ENCODE data around the gene RNF114. TPM values are rescaled to one million over a fixed set of nuclear protein-coding genes. Genes with fewer than 3 reads are reported as not detected.
"Not testable (repeated sequence)": the region's sequence is repeated elsewhere in the genome, so short reads cannot be mapped to it uniquely, and the experiment has no call there.

RNF114 gene
- polyA plus RNA-seq, 1 donor (not counting 4 experiments of a cell fraction or from before 2014, with no cell fraction given): 58.4 TPM

- no peak for DNase-seq (ENCODE audit: low read depth, low spot score)
- Histone ChIP-seq H3K27ac (ENCODE audit: control insufficient read depth, insufficient read depth, low read length) (no peak overlapping the region), H3K4me1 (ENCODE audit: control insufficient read depth, extremely low read depth, insufficient read depth, low read length) (no peaks in the 10 kb centered on the region), H3K9me3 (ENCODE audit: control insufficient read depth, low read depth, low read length) (no peaks in the 10 kb centered on the region), H3K9ac (ENCODE audit: control insufficient read depth, extremely low read depth, insufficient read depth, low read length) (no peak overlapping the region), H3K27me3 (ENCODE audit: control insufficient read depth, extremely low read depth, insufficient read depth, low read length) (no peaks in the 10 kb centered on the region), H3K36me3 (ENCODE audit: control insufficient read depth in 2 of 2, extremely low read depth in 1 of 2, insufficient read depth in 2 of 2, low read length in 2 of 2) (peaks cover 3 to 6% of the 10 kb centered on the region in 2 experiments), H3K9me1 (ENCODE audit: control insufficient read depth, extremely low read depth, insufficient read depth, low read length) (no peaks in the 10 kb centered on the region), H3K4me3 (ENCODE audit: control insufficient read depth in 2 of 3, extremely low read depth in 1 of 3, insufficient read depth in 2 of 3, low read depth in 1 of 3, low read length in 3 of 3) (no peak overlapping the region), H2AFZ (ENCODE audit: control insufficient read depth, low read length) (no peak overlapping the region), H3K79me2 (ENCODE audit: control insufficient read depth, insufficient read depth, low read length) (no peaks in the 10 kb centered on the region), H3K4me2 (ENCODE audit: control insufficient read depth, extremely low read depth, insufficient read depth, low read depth, low read length) (no peak overlapping the region), H4K20me1 (ENCODE audit: control insufficient read depth, extremely low read depth, insufficient read depth, low read length) (no peaks in the 10 kb centered on the region)
- FAIRE-seq: no peak
- TF ChIP-seq EZH2 (IDR thresholded peaks at IDR 0.05; ENCODE audit: low read length) (no peak), CTCF (optimal IDR thresholded peaks at IDR 0.05 in 1 of 3, IDR thresholded peaks at IDR 0.05 in 1 of 3, conservative IDR thresholded peaks at IDR 0.05 in 1 of 3; ENCODE audit: extremely low read depth in 1 of 3, insufficient read depth in 2 of 3, low read length in 3 of 3) (no peak)
- dilution Hi-C loops (cut with MboI; ENCODE audit: extremely low pct_ligation_motif_present, low sequenced_read_pairs): no loop called here
These were observed 42.7 kb upstream of the RNF114 start for GRCh38 chr20:49893242-49894072.

- DNase-seq (ENCODE audit: low read depth, low spot score) (no peak), FAIRE-seq (no peak)
- no peak overlapping the region for H3K4me3 ChIP-seq (ENCODE audit: control insufficient read depth in 2 of 3, extremely low read depth in 1 of 3, insufficient read depth in 2 of 3, low read depth in 1 of 3, low read length in 3 of 3)
- H3K27ac ChIP-seq (ENCODE audit: control insufficient read depth, insufficient read depth, low read length): no peak overlapping the region
- no peaks in the 10 kb centered on the region for H3K27me3 ChIP-seq (ENCODE audit: control insufficient read depth, extremely low read depth, insufficient read depth, low read length)
- dilution Hi-C loops (cut with MboI; ENCODE audit: extremely low pct_ligation_motif_present, low sequenced_read_pairs): no loop called here
- peaks cover under 1 to 6% of the 10 kb centered on the region in 2 experiments for H3K36me3 ChIP-seq (ENCODE audit: control insufficient read depth in 2 of 2, extremely low read depth in 1 of 2, insufficient read depth in 2 of 2, low read length in 2 of 2)
- no peaks in the 10 kb centered on the region for H3K79me2 ChIP-seq (ENCODE audit: control insufficient read depth, insufficient read depth, low read length)
- H4K20me1 ChIP-seq (ENCODE audit: control insufficient read depth, extremely low read depth, insufficient read depth, low read length): no peaks in the 10 kb centered on the region
- H3K9ac ChIP-seq (ENCODE audit: control insufficient read depth, extremely low read depth, insufficient read depth, low read length): no peak overlapping the region
- H3K4me1 ChIP-seq (ENCODE audit: control insufficient read depth, extremely low read depth, insufficient read depth, low read length): no peaks in the 10 kb centered on the region
- TF ChIP-seq EZH2 (IDR thresholded peaks at IDR 0.05; ENCODE audit: low read length) (no peak), CTCF (optimal IDR thresholded peaks at IDR 0.05 in 1 of 3, IDR thresholded peaks at IDR 0.05 in 1 of 3, conservative IDR thresholded peaks at IDR 0.05 in 1 of 3; ENCODE audit: extremely low read depth in 1 of 3, insufficient read depth in 2 of 3, low read length in 3 of 3) (no peak)
- H2AFZ ChIP-seq (ENCODE audit: control insufficient read depth, low read length): no peak overlapping the region
- no peaks in the 10 kb centered on the region for H3K9me1 ChIP-seq (ENCODE audit: control insufficient read depth, extremely low read depth, insufficient read depth, low read length)
- no peak overlapping the region for H3K4me2 ChIP-seq (ENCODE audit: control insufficient read depth, extremely low read depth, insufficient read depth, low read depth, low read length)
- H3K9me3 ChIP-seq (ENCODE audit: control insufficient read depth, low read depth, low read length): no peaks in the 10 kb centered on the region
These were observed 42.1 kb upstream of the RNF114 start for GRCh38 chr20:49894073-49894470.

GRCh38 chr20:49895474-49896093, 40.6 kb upstream of the RNF114 start:
- H4K20me1 ChIP-seq (ENCODE audit: control insufficient read depth, extremely low read depth, insufficient read depth, low read length): not testable (repeated sequence)

More at GRCh38 chr20:49895474-49896093, 40.6 kb upstream of the RNF114 start:
- dilution Hi-C loops (cut with MboI; ENCODE audit: extremely low pct_ligation_motif_present, low sequenced_read_pairs); H3K79me2 ChIP-seq (ENCODE audit: control insufficient read depth, insufficient read depth, low read length); H3K36me3 ChIP-seq (ENCODE audit: control insufficient read depth in 2 of 2, extremely low read depth in 1 of 2, insufficient read depth in 2 of 2, low read length in 2 of 2); H3K9me3 ChIP-seq (ENCODE audit: control insufficient read depth, low read depth, low read length); H3K4me3 ChIP-seq (ENCODE audit: control insufficient read depth in 2 of 3, extremely low read depth in 1 of 3, insufficient read depth in 2 of 3, low read depth in 1 of 3, low read length in 3 of 3); H3K4me1 ChIP-seq (ENCODE audit: control insufficient read depth, extremely low read depth, insufficient read depth, low read length); DNase-seq (ENCODE audit: low read depth, low spot score); H3K4me2 ChIP-seq (ENCODE audit: control insufficient read depth, extremely low read depth, insufficient read depth, low read depth, low read length); H3K27ac ChIP-seq (ENCODE audit: control insufficient read depth, insufficient read depth, low read length); H3K27me3 ChIP-seq (ENCODE audit: control insufficient read depth, extremely low read depth, insufficient read depth, low read length); H3K9ac ChIP-seq (ENCODE audit: control insufficient read depth, extremely low read depth, insufficient read depth, low read length); FAIRE-seq; H3K9me1 ChIP-seq (ENCODE audit: control insufficient read depth, extremely low read depth, insufficient read depth, low read length); H2AFZ ChIP-seq (ENCODE audit: control insufficient read depth, low read length): not testable (repeated sequence)
